ENCODE measurements around the gene PDE4D. TPM values are rescaled to one million over a fixed set of nuclear protein-coding genes. Genes with fewer than 3 reads are reported as not detected.

The PDE4D gene
- total RNA-seq, 1 donor from 2014 or later = 50.0 TPM

DNA sequence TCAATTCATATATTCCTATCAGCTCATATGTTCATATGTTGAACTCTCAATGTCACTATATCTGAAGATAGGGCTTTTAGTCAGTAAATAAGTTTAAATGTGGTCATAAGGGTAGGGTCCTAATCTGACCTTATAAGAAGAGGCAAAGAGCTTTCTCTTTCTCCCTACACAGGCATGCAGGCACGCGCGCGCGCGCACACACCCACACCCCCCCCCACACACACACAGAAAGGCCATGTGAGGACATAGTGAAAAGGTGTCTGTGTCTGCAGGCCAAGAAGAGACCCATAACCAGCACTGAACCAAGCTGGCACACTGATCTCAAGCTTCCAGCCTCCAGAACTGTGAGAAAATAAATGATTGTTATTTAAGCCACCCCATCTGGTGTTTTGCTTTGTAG lies 76.0 kb downstream of the PDE4D start:
- Mint-ChIP-seq H3K4me1 (ENCODE audit: unreplicated experiment) (peaks cover 4% of the 10 kb centered on the region), H3K9me3 (no peaks in the 10 kb centered on the region), H3K27me3 (peaks cover 6% of the 10 kb centered on the region), H3K4me3 (no peak overlapping the region), H3K27ac (no peak overlapping the region), H3K36me3 (no peaks in the 10 kb centered on the region)
- TF ChIP-seq, protein P1, sequence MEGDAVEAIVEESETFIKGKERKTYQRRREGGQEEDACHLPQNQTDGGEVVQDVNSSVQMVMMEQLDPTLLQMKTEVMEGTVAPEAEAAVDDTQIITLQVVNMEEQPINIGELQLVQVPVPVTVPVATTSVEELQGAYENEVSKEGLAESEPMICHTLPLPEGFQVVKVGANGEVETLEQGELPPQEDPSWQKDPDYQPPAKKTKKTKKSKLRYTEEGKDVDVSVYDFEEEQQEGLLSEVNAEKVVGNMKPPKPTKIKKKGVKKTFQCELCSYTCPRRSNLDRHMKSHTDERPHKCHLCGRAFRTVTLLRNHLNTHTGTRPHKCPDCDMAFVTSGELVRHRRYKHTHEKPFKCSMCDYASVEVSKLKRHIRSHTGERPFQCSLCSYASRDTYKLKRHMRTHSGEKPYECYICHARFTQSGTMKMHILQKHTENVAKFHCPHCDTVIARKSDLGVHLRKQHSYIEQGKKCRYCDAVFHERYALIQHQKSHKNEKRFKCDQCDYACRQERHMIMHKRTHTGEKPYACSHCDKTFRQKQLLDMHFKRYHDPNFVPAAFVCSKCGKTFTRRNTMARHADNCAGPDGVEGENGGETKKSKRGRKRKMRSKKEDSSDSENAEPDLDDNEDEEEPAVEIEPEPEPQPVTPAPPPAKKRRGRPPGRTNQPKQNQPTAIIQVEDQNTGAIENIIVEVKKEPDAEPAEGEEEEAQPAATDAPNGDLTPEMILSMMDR (conservative IDR thresholded peaks at IDR 0.05) = no peak
- DNase-seq (ENCODE audit: extremely low spot score, unreplicated experiment) = no peak

DNA sequence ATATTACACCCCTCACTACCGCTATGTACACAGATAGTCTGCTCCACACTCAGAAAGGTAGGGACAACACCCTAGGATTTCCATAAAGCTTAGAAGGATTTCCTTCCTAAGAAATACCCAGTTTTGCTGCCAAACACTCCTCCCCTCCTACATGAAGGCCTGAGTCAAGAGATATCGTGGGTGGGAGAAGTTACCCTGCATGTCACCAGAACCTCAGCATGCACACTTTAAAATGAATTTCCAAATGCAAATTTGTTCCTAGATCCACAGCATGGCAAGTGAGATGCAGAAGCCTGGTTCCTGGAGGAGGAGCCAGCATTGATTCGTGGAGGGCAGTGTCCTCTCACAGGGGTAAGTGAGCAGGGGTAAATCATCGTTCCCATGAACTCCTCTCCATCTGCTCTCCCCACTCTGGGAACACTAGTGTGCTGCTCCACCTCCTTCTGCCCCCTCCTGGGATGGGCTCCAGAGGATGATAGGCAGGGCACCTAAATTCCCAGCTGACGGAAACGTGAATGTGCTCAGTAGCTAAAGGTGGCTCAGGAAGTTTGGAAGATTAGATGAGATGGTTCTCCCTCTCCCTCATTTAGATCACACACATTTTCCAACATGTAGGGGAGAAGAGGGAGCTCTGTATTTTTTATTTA lies 76.7 kb downstream of the PDE4D start:
- Mint-ChIP-seq H3K9me3 (no peaks in the 10 kb centered on the region), H3K36me3 (no peaks in the 10 kb centered on the region), H3K27me3 (peaks cover 9% of the 10 kb centered on the region), H3K4me3 (no peak overlapping the region), H3K4me1 (ENCODE audit: unreplicated experiment) (peaks cover 4% of the 10 kb centered on the region), H3K27ac (no peak overlapping the region)
- TF ChIP-seq, protein P1 (conservative IDR thresholded peaks at IDR 0.05) = no peak
- DNase-seq (ENCODE audit: extremely low spot score, unreplicated experiment) = no peak

DNA sequence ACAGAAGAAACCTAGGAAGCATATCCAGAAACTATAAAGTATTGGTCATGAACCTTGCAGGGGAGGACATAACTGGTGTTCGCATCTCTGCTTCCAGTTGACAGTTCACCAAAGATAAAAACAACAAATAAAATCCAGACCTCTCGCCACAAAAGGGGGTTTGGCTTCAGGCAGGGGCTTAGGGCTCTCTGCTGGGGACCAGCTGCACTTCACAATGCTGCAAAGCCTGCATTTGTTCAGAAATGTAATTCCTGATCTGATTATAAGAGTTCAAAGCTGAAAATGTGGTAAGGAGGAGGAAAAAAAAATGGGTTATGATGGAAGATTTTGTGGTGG lies 79.0 kb downstream of the PDE4D start:
- H3K4me1 Mint-ChIP-seq (ENCODE audit: unreplicated experiment) = peaks cover 4% of the 10 kb centered on the region
- H3K27me3 Mint-ChIP-seq = peaks cover 23% of the 10 kb centered on the region
- no peaks in the 10 kb centered on the region for H3K36me3 Mint-ChIP-seq
- no peak overlapping the region for H3K27ac Mint-ChIP-seq
- H3K9me3 Mint-ChIP-seq = no peaks in the 10 kb centered on the region
- no peak overlapping the region for H3K4me3 Mint-ChIP-seq
- TF ChIP-seq, protein P1 (conservative IDR thresholded peaks at IDR 0.05) = no peak
- no peak for DNase-seq (ENCODE audit: extremely low spot score, unreplicated experiment)

DNA sequence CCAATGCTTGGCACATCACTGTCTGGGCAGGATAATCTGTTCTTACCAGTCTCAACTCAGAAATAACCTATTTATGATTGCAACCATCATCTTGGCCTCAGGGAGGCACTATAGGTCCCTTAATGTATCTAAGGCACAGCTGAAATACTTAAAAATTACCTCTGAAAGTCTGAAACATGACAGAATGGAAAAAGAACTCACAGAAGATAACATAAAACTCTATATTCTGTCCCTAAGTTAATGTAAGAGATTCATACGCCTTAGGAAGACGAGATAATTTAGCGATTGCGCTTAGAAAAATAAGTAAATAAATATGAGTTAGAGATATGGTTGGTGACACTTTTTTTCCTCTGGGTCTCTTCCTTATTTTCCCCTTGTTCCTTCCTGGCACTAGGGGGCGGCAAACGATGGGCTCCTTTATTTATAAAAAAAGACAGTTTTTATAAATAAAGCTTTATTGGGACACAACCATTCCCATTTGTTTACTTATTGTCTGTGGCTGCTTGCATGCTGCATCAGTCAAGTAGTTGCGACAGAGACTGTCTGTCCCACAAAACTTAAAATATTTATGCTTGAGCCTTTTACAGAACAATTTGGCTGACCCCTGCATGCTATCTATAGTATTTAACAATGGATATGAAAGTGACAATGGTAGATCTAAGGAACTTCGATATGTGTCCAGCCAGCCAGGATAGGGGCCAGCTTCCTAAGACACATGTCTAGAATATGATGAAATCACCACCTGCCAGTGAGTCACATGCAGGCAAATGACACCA lies 79.6 kb downstream of the PDE4D start:
- H3K36me3 Mint-ChIP-seq = no peaks in the 10 kb centered on the region
- no peaks in the 10 kb centered on the region for H3K9me3 Mint-ChIP-seq
- peak overlapping the region; percentile 1 for H3K4me3 Mint-ChIP-seq
- H3K4me1 Mint-ChIP-seq (ENCODE audit: unreplicated experiment) = peaks cover 4% of the 10 kb centered on the region
- TF ChIP-seq, protein P1 (conservative IDR thresholded peaks at IDR 0.05) = peak; percentile 87
- no peak for DNase-seq (ENCODE audit: extremely low spot score, unreplicated experiment)
- no peak overlapping the region for H3K27ac Mint-ChIP-seq
- peaks cover 23% of the 10 kb centered on the region for H3K27me3 Mint-ChIP-seq

DNA sequence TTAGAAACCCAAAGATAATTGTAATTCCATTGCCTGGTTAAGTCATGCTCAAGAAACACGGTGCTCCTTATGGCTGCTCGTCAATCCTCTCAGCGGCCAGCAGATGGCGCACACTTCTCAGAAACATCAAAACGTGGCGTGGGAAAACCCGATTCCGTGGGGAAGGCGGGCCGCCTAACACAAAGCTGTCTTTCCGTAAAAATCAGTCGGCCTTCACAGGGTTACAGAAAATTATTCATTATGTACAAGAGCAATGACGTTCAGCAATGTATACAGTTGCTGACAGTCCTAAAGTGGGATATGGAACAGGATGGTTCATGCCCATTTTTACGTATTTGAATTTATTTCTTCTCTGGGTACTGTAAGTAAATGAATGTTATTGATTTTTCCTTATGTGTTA lies 83.5 kb downstream of the PDE4D start:
- TF ChIP-seq, protein P1 (conservative IDR thresholded peaks at IDR 0.05) = peak; percentile 96
- Mint-ChIP-seq H3K27ac (no peak overlapping the region), H3K4me3 (peak overlapping the region; percentile 76), H3K4me1 (ENCODE audit: unreplicated experiment) (peaks cover 4% of the 10 kb centered on the region), H3K27me3 (peaks cover 23% of the 10 kb centered on the region), H3K9me3 (no peaks in the 10 kb centered on the region), H3K36me3 (no peaks in the 10 kb centered on the region)
- DNase-seq (ENCODE audit: extremely low spot score, unreplicated experiment) = peak; percentile 72

Data from type B pancreatic cell (in vitro differentiated cells).